ENCODE measurements around the gene TUBA4B. TPM values are rescaled to one million over a fixed set of nuclear protein-coding genes. Genes with fewer than 3 reads are reported as not detected.
"Not testable (repeated sequence)": the region's sequence is repeated elsewhere in the genome, so short reads cannot be mapped to it uniquely, and the experiment has no call there.

TUBA4B gene
- total RNA-seq, 1 donor: not detected

DNA sequence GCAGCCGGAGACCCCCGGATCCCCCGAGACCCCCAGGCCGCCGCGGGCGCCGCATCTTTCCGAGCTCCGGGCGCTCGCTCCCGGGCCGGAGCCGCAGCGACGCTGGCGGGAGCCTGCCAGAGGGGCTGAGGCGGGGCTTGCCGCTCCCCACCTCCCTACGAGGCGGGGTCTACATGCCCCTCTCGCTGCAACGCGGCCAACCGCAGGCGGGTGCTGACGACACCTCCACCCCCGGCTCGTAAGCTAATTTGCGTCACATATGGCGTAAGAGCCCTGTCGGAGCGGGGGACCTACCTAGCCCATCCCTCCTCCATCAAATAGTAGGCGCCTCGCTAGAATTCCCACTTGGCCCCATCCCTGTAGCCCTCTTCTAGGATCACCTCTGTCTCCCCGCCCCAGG lies 56.2 kb downstream of the TUBA4B start, which contains the start of gene PTPRN:
TSS of gene PTPRN (minus strand) at position 124 of the 400 bp plus-strand sequence. CDS start at position 55, 69 bp downstream.
- DNase-seq (ENCODE audit: low read depth in 2 of 3, low spot score in 2 of 3): no peak

DNA sequence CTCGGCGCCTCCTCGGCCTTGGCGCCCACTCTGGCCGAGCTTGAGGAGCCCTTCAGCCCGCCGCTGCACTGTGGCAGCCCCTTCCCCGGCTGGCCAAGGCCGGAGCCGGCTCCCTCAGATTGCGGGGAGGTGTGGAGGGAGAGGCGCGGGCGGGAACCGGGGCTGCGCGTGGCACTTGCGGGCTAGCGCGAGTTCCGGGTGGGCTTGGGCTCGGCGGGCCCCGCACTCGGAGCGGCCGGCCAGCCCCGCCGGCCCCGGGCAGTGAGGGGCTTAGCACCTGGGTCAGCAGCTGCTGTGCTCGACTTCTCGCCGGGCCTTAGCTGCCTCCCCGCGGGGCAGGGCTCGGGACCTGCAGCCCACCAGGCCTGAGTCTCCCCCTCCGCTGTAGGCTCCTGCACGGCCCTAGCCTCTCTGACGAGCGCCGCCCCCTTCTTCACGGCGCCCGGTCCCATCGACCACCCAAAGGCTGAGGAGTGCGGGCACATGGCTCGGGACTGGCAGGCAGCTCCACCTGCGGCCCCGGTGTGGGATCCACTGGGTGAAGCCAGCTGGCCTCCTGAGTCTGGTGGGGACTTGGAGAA lies 59.7 kb downstream of the TUBA4B start:
- DNase-seq (ENCODE audit: low read depth in 2 of 3, low spot score in 2 of 3): not testable (repeated sequence)

DNA sequence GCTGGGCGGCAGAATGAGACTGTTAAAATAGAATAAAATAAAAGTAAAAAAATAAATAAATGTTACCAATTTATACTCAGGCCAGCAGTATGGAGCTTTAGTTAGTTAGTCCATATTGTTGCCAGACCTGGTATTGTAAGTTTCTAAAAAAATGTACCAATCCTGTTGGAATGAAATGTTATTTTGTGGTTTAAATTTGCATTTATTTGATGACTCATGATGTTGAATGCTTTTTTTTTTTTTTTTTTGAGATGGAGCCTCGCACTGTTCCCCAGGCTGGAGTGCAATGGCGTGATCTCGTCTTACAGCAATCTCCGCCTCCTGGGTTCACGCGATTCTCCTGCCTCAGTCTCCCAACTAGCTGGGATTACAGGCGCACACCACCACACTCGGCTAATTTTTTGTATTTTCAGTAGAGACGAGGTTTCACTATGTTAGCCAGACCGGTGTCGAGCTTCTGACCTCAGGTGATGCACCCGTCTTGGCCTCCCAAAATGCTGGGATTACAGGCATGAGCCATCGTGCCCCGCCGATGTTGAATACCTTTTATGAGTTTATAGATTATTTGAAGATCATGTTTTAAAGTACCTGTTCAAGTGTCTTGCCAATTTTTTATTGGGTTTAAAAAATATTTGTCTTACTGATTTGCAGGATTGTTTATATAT lies 61.9 kb downstream of the TUBA4B start:
- no peak for DNase-seq (ENCODE audit: low read depth in 2 of 3, low spot score in 2 of 3)

Small RNA genes lying within 50 kb of the gene (small RNA-seq; reads per million reads assigned to genes)
- not detected for gene MIR153-1

Other genes starting within 250 kb of the TUBA4B start
- gene CFAP65, start 211.7 kb upstream of the TUBA4B start, total RNA-seq: not detected
- 0.27 TPM for gene IHH, start 192.3 kb upstream of the TUBA4B start, total RNA-seq
- 27.2 TPM for gene NHEJ1, start 92.4 kb upstream of the TUBA4B start, total RNA-seq
- 0.27 TPM for gene SLC23A3, start 83.2 kb upstream of the TUBA4B start, total RNA-seq
- 60.1 TPM for gene CNPPD1, start 76.3 kb upstream of the TUBA4B start, total RNA-seq
- 108 TPM for gene RETREG2, start 75.0 kb upstream of the TUBA4B start, total RNA-seq
- 87.8 TPM for gene ZFAND2B, start 46.5 kb upstream of the TUBA4B start, total RNA-seq
- 11.3 TPM for gene ABCB6, start 34.3 kb upstream of the TUBA4B start, total RNA-seq
- 56.8 TPM for gene ATG9A, start 23.6 kb upstream of the TUBA4B start, total RNA-seq
- 38.5 TPM for gene ANKZF1, start 23.4 kb upstream of the TUBA4B start, total RNA-seq
- 21.8 TPM for gene GLB1L, start 7.8 kb upstream of the TUBA4B start, total RNA-seq
- gene STK16, start 7.8 kb upstream of the TUBA4B start, total RNA-seq: 39.6 TPM
- 22.9 TPM for gene TUBA4A, start 675 bp downstream of the TUBA4B start, total RNA-seq
- 24.8 TPM for gene DNAJB2, start 26.1 kb downstream of the TUBA4B start, total RNA-seq
- gene PTPRN, start 56.2 kb downstream of the TUBA4B start, total RNA-seq: under 0.01 TPM
- not detected for gene RESP18, start 79.5 kb downstream of the TUBA4B start, total RNA-seq
- gene DNPEP, start 134.7 kb downstream of the TUBA4B start, total RNA-seq: 118 TPM
- not detected for gene DES, start 165.1 kb downstream of the TUBA4B start, total RNA-seq
- 0.81 TPM for gene SPEG, start 181.6 kb downstream of the TUBA4B start, total RNA-seq
- 32.0 TPM for gene GMPPA, start 245.6 kb downstream of the TUBA4B start, total RNA-seq

All from hematopoietic multipotent progenitor cell (in vitro differentiated cells).